Activated CD8-positive, alpha-beta T cell treated with anti-CD3 and anti-CD28 coated beads, Interleukin-2, amount 10 ng/mL, durations not matched to agents 7 days and 5 days (primary cell): ENCODE data around the gene CLEC16A. TPM values are rescaled to one million over a fixed set of nuclear protein-coding genes. Genes with fewer than 3 reads are reported as not detected.

ENCODE experiments used
- ATAC-seq: fragments of 150-1000 bp; cut with Tn5 transposase; one replicate; pipeline ENCODE4 v1.10.0; 2021; ENCODE audit warnings: moderate library complexity
- CTCF ChIA-PET: fragments of 350-600 bp; sonication (Branson Sonifier 250); formaldehyde crosslinking; loops from one replicate; lab custom pipeline; 2021; ENCODE audit warnings: antibody characterized with exemption; lab: Charles Lee
- POLR2A ChIA-PET: fragments of 350-600 bp; sonication (Branson Sonifier 250); formaldehyde crosslinking; loops from one replicate; lab custom pipeline; 2021; ENCODE audit warnings: antibody characterized with exemption; lab: Charles Lee
- DNase-seq: peaks from one replicate; pipeline ENCODE4 v3.0.0-alpha.2; 2020
- H3K27ac Mint-ChIP-seq: one replicate; pipeline ENCODE4 v1.8.0; 2021; ENCODE audit warnings: mild to moderate bottlenecking, mixed read lengths
- H3K27me3 Mint-ChIP-seq: one replicate; pipeline ENCODE4 v1.8.0; 2021; ENCODE audit warnings: low read depth, mixed read lengths
- H3K36me3 Mint-ChIP-seq: one replicate; pipeline ENCODE4 v1.8.0; 2021; ENCODE audit warnings: low read depth, mixed read lengths
- H3K4me1 Mint-ChIP-seq: one replicate; pipeline ENCODE4 v1.8.0; 2021; ENCODE audit warnings: low read depth, mixed read lengths
- H3K4me3 Mint-ChIP-seq: one replicate; pipeline ENCODE4 v1.8.0; 2021; ENCODE audit warnings: mild to moderate bottlenecking, mixed read lengths
- H3K9me3 Mint-ChIP-seq: one replicate; pipeline ENCODE4 v1.8.0; 2022; ENCODE audit warnings: mixed read lengths; ENCODE audit not compliant: insufficient read depth
- total RNA-seq, 2 experiments: library from RNA; stranded (reverse); gene quantifications; one replicate each; pipeline ENCODE4 v1.2.3, GENCODE V29; 2021

CLEC16A gene
- total RNA-seq, 2 experiments from 2014 or later = 32.8 to 38.5 TPM

- ChIA-PET POLR2A (no interaction called here), CTCF (interaction anchor here (1.0 to 1.9 kb wide), 4 partner anchors 32 to 85 kb away, joined by 3 to 6 read pairs (median 4); no protein-coding TSS in a partner anchor)
- ATAC-seq (no peak), DNase-seq (no peak)
- H3K9me3 Mint-ChIP-seq = no peaks in the 10 kb centered on the region
- H3K36me3 Mint-ChIP-seq = peaks cover 69% of the 10 kb centered on the region
- no peak overlapping the region for H3K4me3 Mint-ChIP-seq
- peaks cover 79% of the 10 kb centered on the region for H3K4me1 Mint-ChIP-seq
- H3K27me3 Mint-ChIP-seq = no peaks in the 10 kb centered on the region
- H3K27ac Mint-ChIP-seq = peak overlapping the region; percentile 75
These were observed 112.8 kb downstream of the CLEC16A start for GRCh38 chr16:11056993-11057649.

GRCh38 chr16:11057711-11058345, 113.5 kb downstream of the CLEC16A start:
- H3K27me3 Mint-ChIP-seq = no peaks in the 10 kb centered on the region
- ChIA-PET POLR2A (interaction anchor here (0.7 kb wide), 1 partner anchor 9 kb away, joined by 3 read pairs; no protein-coding TSS in a partner anchor), CTCF (interaction anchor here (1.1 to 1.9 kb wide), 3 partner anchors 33 to 85 kb away, joined by 3 to 6 read pairs (median 4); no protein-coding TSS in a partner anchor)
- no peak for ATAC-seq
- H3K36me3 Mint-ChIP-seq = peaks cover 71% of the 10 kb centered on the region
- peaks cover 76% of the 10 kb centered on the region for H3K4me1 Mint-ChIP-seq
- H3K4me3 Mint-ChIP-seq = no peak overlapping the region
- DNase-seq = no peak
- H3K9me3 Mint-ChIP-seq = no peaks in the 10 kb centered on the region
- H3K27ac Mint-ChIP-seq = no peak overlapping the region

GRCh38 chr16:11058832-11059231, 114.5 kb downstream of the CLEC16A start:
- Mint-ChIP-seq H3K9me3 (no peaks in the 10 kb centered on the region), H3K36me3 (peaks cover 72% of the 10 kb centered on the region), H3K4me3 (no peak overlapping the region), H3K27me3 (no peaks in the 10 kb centered on the region), H3K4me1 (peaks cover 75% of the 10 kb centered on the region), H3K27ac (peak overlapping the region; percentile 26)
- ChIA-PET CTCF (interaction anchor here (0.8 to 1.4 kb wide), 4 partner anchors 13 to 87 kb away, joined by 3 to 4 read pairs (median 4); no protein-coding TSS in a partner anchor), POLR2A (interaction anchor here (1.4 kb wide), 1 partner anchor 196 kb away, joined by 5 read pairs; the partner anchor contains the start of gene SOCS1)
- DNase-seq (no peak), ATAC-seq (no peak)

- peaks cover 73% of the 10 kb centered on the region for H3K4me1 Mint-ChIP-seq
- CTCF ChIA-PET = interaction anchor here (0.8 to 1.4 kb wide), 4 partner anchors 12 to 88 kb away, joined by 3 to 4 read pairs (median 4); no protein-coding TSS in a partner anchor
- H3K4me3 Mint-ChIP-seq = no peak overlapping the region
- H3K27me3 Mint-ChIP-seq = no peaks in the 10 kb centered on the region
- no peak overlapping the region for H3K27ac Mint-ChIP-seq
- no peak for ATAC-seq
- H3K36me3 Mint-ChIP-seq = peaks cover 73% of the 10 kb centered on the region
- POLR2A ChIA-PET = interaction anchor here (1.4 kb wide), 1 partner anchor 196 kb away, joined by 5 read pairs; the partner anchor contains the start of gene SOCS1
- no peak for DNase-seq
- H3K9me3 Mint-ChIP-seq = no peaks in the 10 kb centered on the region
These were observed 115.2 kb downstream of the CLEC16A start for GRCh38 chr16:11059588-11059987.

- CTCF ChIA-PET = no interaction called here
- POLR2A ChIA-PET = no interaction called here
- H3K4me1 Mint-ChIP-seq = peaks cover 69% of the 10 kb centered on the region
- no peaks in the 10 kb centered on the region for H3K9me3 Mint-ChIP-seq
- H3K4me3 Mint-ChIP-seq = no peak overlapping the region
- peaks cover 72% of the 10 kb centered on the region for H3K36me3 Mint-ChIP-seq
- ATAC-seq = no peak
- no peak overlapping the region for H3K27ac Mint-ChIP-seq
- no peaks in the 10 kb centered on the region for H3K27me3 Mint-ChIP-seq
- no peak for DNase-seq
These were observed 116.0 kb downstream of the CLEC16A start for GRCh38 chr16:11060364-11060763.

GRCh38 chr16:11060842-11061241, 116.5 kb downstream of the CLEC16A start:
- ChIA-PET CTCF (no interaction called here), POLR2A (interaction anchor here (0.5 to 1.1 kb wide), 2 partner anchors 164 to 194 kb away, joined by 3 read pairs; no protein-coding TSS in a partner anchor)
- Mint-ChIP-seq H3K36me3 (peaks cover 73% of the 10 kb centered on the region), H3K27me3 (no peaks in the 10 kb centered on the region), H3K4me3 (no peak overlapping the region), H3K9me3 (no peaks in the 10 kb centered on the region), H3K4me1 (peaks cover 69% of the 10 kb centered on the region), H3K27ac (peak overlapping the region; percentile 8)
- no peak for ATAC-seq
- no peak for DNase-seq

GRCh38 chr16:11061629-11062270, 117.4 kb downstream of the CLEC16A start:
- no peak overlapping the region for H3K27ac Mint-ChIP-seq
- H3K4me1 Mint-ChIP-seq = peaks cover 68% of the 10 kb centered on the region
- H3K36me3 Mint-ChIP-seq = peaks cover 73% of the 10 kb centered on the region
- no peaks in the 10 kb centered on the region for H3K9me3 Mint-ChIP-seq
- POLR2A ChIA-PET = interaction anchor here (0.5 to 1.1 kb wide), 3 partner anchors 129 to 193 kb away, joined by 3 read pairs; no protein-coding TSS in a partner anchor
- no peak for DNase-seq
- no peak for ATAC-seq
- H3K4me3 Mint-ChIP-seq = no peak overlapping the region
- CTCF ChIA-PET = no interaction called here
- H3K27me3 Mint-ChIP-seq = no peaks in the 10 kb centered on the region

- no peak overlapping the region for H3K4me3 Mint-ChIP-seq
- H3K36me3 Mint-ChIP-seq = peaks cover 68% of the 10 kb centered on the region
- H3K4me1 Mint-ChIP-seq = peaks cover 72% of the 10 kb centered on the region
- no peaks in the 10 kb centered on the region for H3K27me3 Mint-ChIP-seq
- ATAC-seq = no peak
- ChIA-PET CTCF (no interaction called here), POLR2A (no interaction called here)
- no peaks in the 10 kb centered on the region for H3K9me3 Mint-ChIP-seq
- H3K27ac Mint-ChIP-seq = peak overlapping the region; percentile 66
- DNase-seq = no peak
These were observed 119.3 kb downstream of the CLEC16A start for GRCh38 chr16:11063448-11064201.

GRCh38 chr16:11064202-11064540, 119.8 kb downstream of the CLEC16A start:
- POLR2A ChIA-PET = no interaction called here
- Mint-ChIP-seq H3K36me3 (peaks cover 62% of the 10 kb centered on the region), H3K4me3 (no peak overlapping the region), H3K27ac (peak overlapping the region; percentile 66), H3K27me3 (no peaks in the 10 kb centered on the region), H3K9me3 (no peaks in the 10 kb centered on the region), H3K4me1 (peaks cover 67% of the 10 kb centered on the region)
- DNase-seq (no peak), ATAC-seq (no peak)
- CTCF ChIA-PET = interaction anchor here (1.1 kb wide), 1 partner anchor 12 kb away, joined by 3 read pairs; no protein-coding TSS in a partner anchor

GRCh38 chr16:11064851-11065250, 120.5 kb downstream of the CLEC16A start:
- ChIA-PET POLR2A (interaction anchor here (1.6 kb wide), 1 partner anchor 29 kb away, joined by 3 read pairs; no protein-coding TSS in a partner anchor), CTCF (interaction anchor here (1.1 kb wide), 1 partner anchor 11 kb away, joined by 3 read pairs; no protein-coding TSS in a partner anchor)
- H3K4me3 Mint-ChIP-seq = no peak overlapping the region
- peaks cover 61% of the 10 kb centered on the region for H3K36me3 Mint-ChIP-seq
- DNase-seq (no peak), ATAC-seq (no peak)
- no peak overlapping the region for H3K27ac Mint-ChIP-seq
- no peaks in the 10 kb centered on the region for H3K27me3 Mint-ChIP-seq
- H3K9me3 Mint-ChIP-seq = no peaks in the 10 kb centered on the region
- H3K4me1 Mint-ChIP-seq = peaks cover 61% of the 10 kb centered on the region
